Heart left ventricle (tissue), 16 donors: ENCODE measurements around the gene MAZ. TPM values are rescaled to one million over a fixed set of nuclear protein-coding genes. Genes with fewer than 3 reads are reported as not detected.
"Not testable (repeated sequence)": the region's sequence is repeated elsewhere in the genome, so short reads cannot be mapped to it uniquely, and the experiment has no call there.

Experiments
- ATAC-seq, 4 donors: fragments of 200-7000 bp; cut with Tn5 transposase; one replicate each; pipeline ENCODE4 v1.9.1; 2020 to 2022; ENCODE audit warnings: moderate library complexity in 4 of 4, mild to moderate bottlenecking in 3 of 4, moderate number of reproducible peaks in 1 of 4
- DNase-seq, 5 donors: peaks; one replicate each; pipeline ENCODE4 v3.0.0-alpha.2; 2020
- H3K27ac ChIP-seq, 12 donors: fragments of 200-600 bp; sonication (generic) in 4 of 12; one replicate each; pipeline versions ENCODE4 v1.5.0 to v1.8.0; 2016 to 2022; ENCODE audit warnings: mild to moderate bottlenecking in 2 of 12
- H3K27me3 ChIP-seq, 9 donors: fragments of 200-600 bp; sonication (generic) in 2 of 9; one replicate each; pipeline versions ENCODE4 v1.5.1 to v1.8.0; 2016 to 2022; ENCODE audit warnings: mild to moderate bottlenecking in 3 of 9
- H3K36me3 ChIP-seq, 9 donors: fragments of 200-600 bp; sonication (generic) in 2 of 9; one replicate each; pipeline versions ENCODE4 v1.5.0 to v1.8.0; 2018 to 2022; ENCODE audit warnings: mild to moderate bottlenecking in 2 of 9
- H3K4me1 ChIP-seq, 12 donors: fragments of 200-600 bp; sonication (generic) in 4 of 12; one replicate each; pipeline versions ENCODE4 v1.5.0 to v1.8.0; 2016 to 2022; ENCODE audit warnings: mild to moderate bottlenecking in 3 of 12
- H3K4me3 ChIP-seq, 12 donors: fragments of 200-600 bp; sonication (generic) in 4 of 12; one replicate each; pipeline versions ENCODE4 v1.5.0 to v1.8.0; 2017 to 2022; ENCODE audit warnings: mild to moderate bottlenecking in 9 of 12, moderate library complexity in 4 of 12
- H3K9me3 ChIP-seq, 12 donors: fragments of 200-600 bp; sonication (generic) in 4 of 12; one replicate each; pipeline versions ENCODE4 v1.5.0 to v1.8.0; 2016 to 2022; ENCODE audit warnings: mild to moderate bottlenecking in 1 of 12
- POLR2A ChIP-seq, 2 donors: fragments of 450-650 bp; IDR thresholded peaks; one replicate each; pipeline ENCODE4 v1.6.1; 2017; ENCODE audit warnings: antibody characterized with exemption in 2 of 2, mild to moderate bottlenecking in 2 of 2, moderate library complexity in 2 of 2
- WGBS, 4 donors: extraction: QIAGEN DNeasy Blood & Tissue Kit in 2 of 4; methylation state at CpG; one replicate each; pipeline versions ENCODE4 v1.1.5 to v1.1.7; 2013 to 2018; 5-methylcytosine and 5-hydroxymethylcytosine counted together
- intact Hi-C, 10 donors: fragments of 100-400 bp; cut with DNase I; formaldehyde crosslinking; loops; one replicate each; pipeline versions ENCODE4 v1.11.1 to v1.14.2; 2022
- polyA plus RNA-seq, 2 donors: library from polyadenylated mRNA; stranded (reverse); fragments of 200-250 nt; gene quantifications; one replicate each; pipeline ENCODE4 v1.2.3, GENCODE V29; 2013
- total RNA-seq, 9 donors: library from RNA; depleted of rRNA in 2 of 9; stranded (reverse); fragments of >200 nt in 2 of 9; fragmentation: NEBNext Ultra II Directional in 3 of 9; extraction: Animal tissue kit (Norgen Biotek cat#: 25700) in 3 of 9; gene quantifications; one replicate each; pipeline versions ENCODE4 v1.1.0 to v1.2.4, GENCODE V29; 2016 to 2023
- TF ChIP-seq, protein P1 (sequence below), 12 donors: fragments of 200-600 bp; sonication (generic) in 4 of 12; IDR thresholded peaks; one replicate each; pipeline versions ENCODE4 v1.5.0 to v1.8.0; 2018 to 2022; ENCODE audit warnings: antibody characterized with exemption in 12 of 12, mild to moderate bottlenecking in 5 of 12
- donor health status: ischemic (EF 13 %, LVEDD 7.1; RV severe dilation, severe dysfunction).
- donor health status: healthy with polysubstance abuse.
- donor health status: DM: no; HTN: yes; CAD: no.
- donor health status: DM: no; HTN: no; CAD: no.
- donor health status: ischemic (EF 25% LVEDD 6.9; RV normal size, moderate dysfunction).
- donor health status: ischemic (EF 25% LVEDD 5.7; RV mildly dilated, moderate dysfunction).
- donor health status: healthy.
- donor health status: DM: yes; HTN: yes; CAD: no.
- donor health status: ischemic (EF 35%, LVEDD 5.7; RV mildly dilated, moderate dysfunction).
- donor health status: nonischemic (EF 11% LVEDD 7.7; RV severe dilation, severe dysfunction).
- donor health status: DM: yes; HTN: yes; CAD: no.
- donor health status: PGD.
- donor health status: ischemic (EF 29% LVEDD 5.4; RV normal size, mild dysfunction).
- donor health status: nonischemic (EF 23%, LVEDD 6.1; RV moderate dilation, normal function).

The MAZ gene
- total and polyA plus RNA-seq, 11 donors, result 58.9 to 188 (median 74.0) TPM

DNA sequence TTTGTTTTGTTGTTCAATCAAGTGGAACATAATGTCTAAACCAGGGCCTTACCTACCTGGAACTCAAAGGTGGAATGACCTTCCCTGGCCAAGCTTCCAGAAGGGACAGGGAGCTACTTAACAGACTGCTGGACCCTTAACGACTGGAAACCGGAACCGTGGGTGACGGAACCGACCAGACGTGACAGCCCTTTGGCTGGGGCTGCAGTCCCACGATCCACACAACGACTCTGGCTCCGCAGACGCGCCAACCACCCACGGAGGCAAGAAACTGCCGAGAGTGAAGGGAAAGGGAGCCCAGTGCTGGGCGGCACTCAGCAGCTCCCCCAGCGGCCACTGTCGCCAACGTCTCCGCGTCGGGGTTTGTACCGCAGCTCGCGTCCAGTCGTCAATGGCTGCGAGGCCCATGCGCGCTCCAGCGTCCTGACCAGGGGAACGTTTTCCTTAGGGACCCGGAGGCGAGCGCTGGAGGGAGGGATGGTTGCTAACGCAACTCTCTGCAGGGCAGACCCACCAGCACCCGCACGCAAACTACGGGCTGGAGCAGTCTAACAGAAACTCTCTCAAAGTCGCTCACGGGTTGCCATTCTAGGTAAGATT lies 21.3 kb upstream of the MAZ start:
- Histone ChIP-seq H3K36me3 (no peaks in the 10 kb centered on the region), H3K4me3 (peak overlapping the region in 10 of 12 donors; percentile 6 to 46 (median 35)), H3K27me3 (peaks cover 0 to 1% (median 0%) of the 10 kb centered on the region in 9 donors), H3K9me3 (no peaks in the 10 kb centered on the region), H3K4me1 (peaks cover 0 to 19% (median 10%) of the 10 kb centered on the region in 12 donors), H3K27ac (peak overlapping the region in 2 of 12 donors; percentile 19 to 49)
- 5 to 9% (median 7%) methylated on average over 20 to 38 of the region's 38 CpGs for WGBS, 4 donors
- intact Hi-C loops, result loop anchor here in 1 of 10 donors (5.0 kb wide), 1 partner anchor 83 kb away; no protein-coding TSS in a partner anchor
- ATAC-seq (peak; percentile 60 to 95 (median 91)), DNase-seq (peak; percentile 77 to 92 (median 81))
- TF ChIP-seq, protein P1, sequence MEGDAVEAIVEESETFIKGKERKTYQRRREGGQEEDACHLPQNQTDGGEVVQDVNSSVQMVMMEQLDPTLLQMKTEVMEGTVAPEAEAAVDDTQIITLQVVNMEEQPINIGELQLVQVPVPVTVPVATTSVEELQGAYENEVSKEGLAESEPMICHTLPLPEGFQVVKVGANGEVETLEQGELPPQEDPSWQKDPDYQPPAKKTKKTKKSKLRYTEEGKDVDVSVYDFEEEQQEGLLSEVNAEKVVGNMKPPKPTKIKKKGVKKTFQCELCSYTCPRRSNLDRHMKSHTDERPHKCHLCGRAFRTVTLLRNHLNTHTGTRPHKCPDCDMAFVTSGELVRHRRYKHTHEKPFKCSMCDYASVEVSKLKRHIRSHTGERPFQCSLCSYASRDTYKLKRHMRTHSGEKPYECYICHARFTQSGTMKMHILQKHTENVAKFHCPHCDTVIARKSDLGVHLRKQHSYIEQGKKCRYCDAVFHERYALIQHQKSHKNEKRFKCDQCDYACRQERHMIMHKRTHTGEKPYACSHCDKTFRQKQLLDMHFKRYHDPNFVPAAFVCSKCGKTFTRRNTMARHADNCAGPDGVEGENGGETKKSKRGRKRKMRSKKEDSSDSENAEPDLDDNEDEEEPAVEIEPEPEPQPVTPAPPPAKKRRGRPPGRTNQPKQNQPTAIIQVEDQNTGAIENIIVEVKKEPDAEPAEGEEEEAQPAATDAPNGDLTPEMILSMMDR (IDR thresholded peaks at IDR 0.05), result peak; percentile 70 to 94 (median 84)
- no peak for TF ChIP-seq POLR2A (IDR thresholded peaks at IDR 0.05)

DNA sequence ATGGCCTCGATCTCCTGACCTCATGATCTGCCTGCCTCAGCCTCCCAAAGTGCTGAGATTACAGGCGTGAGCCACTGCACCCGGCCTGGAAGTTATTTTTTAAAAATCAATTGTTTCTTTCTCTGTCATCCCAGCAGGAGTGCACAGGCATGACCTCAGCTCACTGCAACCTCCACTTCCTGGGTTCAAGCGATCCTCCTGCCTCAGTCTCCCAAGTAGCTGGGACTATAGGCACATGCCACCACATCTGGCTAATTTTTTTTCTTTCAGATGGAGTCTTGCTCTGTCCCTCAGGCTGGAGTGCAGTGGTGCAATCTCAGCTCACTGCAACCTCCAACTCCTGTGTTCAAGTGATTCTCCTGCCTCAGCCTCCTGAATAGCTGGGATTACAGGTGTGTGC lies 19.2 kb upstream of the MAZ start:
- not testable (repeated sequence) for H3K9me3 ChIP-seq, H3K27me3 ChIP-seq, H3K27ac ChIP-seq, DNase-seq, H3K36me3 ChIP-seq, ATAC-seq, H3K4me3 ChIP-seq
- 82 to 89% (median 86%) methylated on average over 4 of the region's 4 CpGs for WGBS, 4 donors
- peaks cover 0 to 32% (median 20%) of the 10 kb centered on the region in 12 donors for H3K4me1 ChIP-seq
- intact Hi-C loops, result loop anchor here in 1 of 10 donors (5.0 kb wide), 1 partner anchor 85 kb away; no protein-coding TSS in a partner anchor

DNA sequence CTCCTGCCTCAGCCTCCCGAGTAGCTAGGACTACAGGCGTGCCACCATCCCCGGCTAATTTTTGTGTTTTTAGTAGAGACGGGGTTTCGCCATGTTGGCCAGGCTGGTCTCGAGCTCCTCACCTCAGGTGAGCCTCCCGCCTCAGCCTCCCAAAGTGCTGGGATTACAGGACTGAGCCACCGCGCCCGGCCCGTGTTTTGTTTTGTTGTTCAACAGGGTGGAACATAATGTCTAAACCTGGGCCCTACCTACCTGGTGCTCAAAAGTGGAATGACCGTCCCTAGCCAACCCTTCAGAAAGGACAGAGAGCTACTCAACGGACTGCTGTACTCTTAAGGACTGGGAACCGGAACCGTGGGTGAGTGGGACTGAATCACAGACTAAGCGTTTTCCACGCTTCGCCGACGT lies 16.6 kb upstream of the MAZ start:
- Histone ChIP-seq H3K27ac (peak overlapping the region; percentile 62 to 94 (median 90)), H3K36me3 (no peaks in the 10 kb centered on the region), H3K9me3 (no peaks in the 10 kb centered on the region), H3K4me3 (peak overlapping the region; percentile 50 to 94 (median 82)), H3K4me1 (peaks cover 0 to 38% (median 19%) of the 10 kb centered on the region in 12 donors), H3K27me3 (no peaks in the 10 kb centered on the region)
- 62 to 71% (median 67%) methylated on average over 19 to 20 of the region's 20 CpGs for WGBS, 4 donors
- ATAC-seq, result peak in 1 of 4 donors; percentile 8
- no peak for TF ChIP-seq POLR2A (IDR thresholded peaks at IDR 0.05)
- TF ChIP-seq, protein P1 (IDR thresholded peaks at IDR 0.05), result no peak
- no peak for DNase-seq
- intact Hi-C loops, result loop anchor here in 5 of 10 donors (2.0 to 5.0 kb wide), 4 partner anchors 15 to 87 kb away; partner anchors contain the start of gene MVP (in 1 of the 5)

DNA sequence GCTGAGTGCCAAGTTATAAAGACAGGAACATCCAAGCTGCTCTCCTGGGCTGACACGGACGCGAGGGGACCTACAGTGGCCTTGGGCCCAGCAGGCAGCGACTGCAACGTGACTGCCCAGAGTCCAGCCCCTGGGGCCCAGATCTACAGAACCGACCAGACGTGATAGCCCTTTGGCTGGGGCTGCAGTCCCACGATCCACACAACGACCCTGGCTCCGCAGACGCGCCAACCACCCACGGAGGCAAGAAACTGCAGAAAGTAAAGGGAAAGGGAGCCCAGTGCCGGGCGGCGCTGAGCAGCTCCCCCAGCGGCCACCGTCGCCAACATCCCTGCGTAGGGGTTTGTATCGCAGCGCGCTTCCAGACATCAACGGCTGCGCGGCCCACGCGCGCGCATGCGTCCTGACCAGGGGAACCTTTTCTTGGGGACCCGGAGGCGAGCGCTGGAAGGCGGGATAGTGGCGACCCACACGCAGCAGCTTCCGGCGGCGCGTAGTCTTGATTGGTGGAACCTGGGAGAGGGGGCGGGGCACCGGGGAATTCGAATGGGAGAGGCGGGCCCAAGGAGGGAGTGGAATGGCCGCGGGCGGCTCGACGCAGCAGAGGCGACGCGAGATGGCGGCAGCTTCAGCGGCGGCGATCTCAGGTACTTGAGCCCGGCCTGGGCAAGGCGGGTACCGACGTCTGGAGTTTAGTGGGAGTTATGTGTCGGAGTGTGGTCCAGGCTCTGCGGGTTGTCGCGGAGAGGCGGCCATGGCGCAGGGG lies 16.0 kb upstream of the MAZ start, which contains the start of gene KIF22:
TSS of gene KIF22 (plus strand) at position 569 of the 766 bp plus-strand sequence. CDS start at position 578, 9 bp downstream.
- Histone ChIP-seq H3K4me1 (peaks cover 0 to 32% (median 17%) of the 10 kb centered on the region in 12 donors), H3K27ac (peak within 1 kb of the TSS; percentile 62 to 94 (median 90)), H3K9me3 (no peaks in the 10 kb centered on the region), H3K36me3 (no peaks in the 10 kb centered on the region), H3K27me3 (no peaks in the 10 kb centered on the region), H3K4me3 (peak within 1 kb of the TSS; percentile 50 to 94 (median 82))
- DNase-seq (peak; percentile 99 to 100 (median 100)), ATAC-seq (peak; percentile 99)
- TF ChIP-seq, protein P1 (IDR thresholded peaks at IDR 0.05), result peak; percentile 57 to 93 (median 68)
- peak in 1 of 2 donors; percentile 67 for TF ChIP-seq POLR2A (IDR thresholded peaks at IDR 0.05)
- 0 to 1% (median 1%) methylated on average over 37 to 67 of the region's 67 CpGs for WGBS, 4 donors
- intact Hi-C loops, result loop anchor here in 5 of 10 donors (2.0 to 5.0 kb wide), 3 partner anchors 14 to 57 kb away; partner anchors contain the start of gene MVP (in 1 of the 5)
